CD14-positive monocyte (primary cell): Measurements from ENCODE around the gene VASH1. TPM values are rescaled to one million over a fixed set of nuclear protein-coding genes. Genes with fewer than 3 reads are reported as not detected.

Experiments
- DNase-seq, 3 donors: peaks; one replicate each; pipeline ENCODE4 v3.0.0-alpha.2; 2011 to 2022
- H2AFZ ChIP-seq: 2 replicates; pipeline ENCODE4 v1.6.0; 2012; ENCODE audit warnings: mild to moderate bottlenecking, low read depth, low read length, inconsistent platforms; ENCODE audit not compliant: insufficient read depth, poor library complexity, severe bottlenecking
- H3K27ac ChIP-seq, 2 donors: 1 replicate in 1 of 2; 2 replicates in 1 of 2; pipeline ENCODE4 v1.5.1; 2012 to 2013; ENCODE audit warnings: low read length in 2 of 2, control low read depth in 1 of 2, inconsistent platforms in 1 of 2, low read depth in 1 of 2, mild to moderate bottlenecking in 1 of 2
- H3K27me3 ChIP-seq, 2 donors: one replicate each; pipeline versions ENCODE4 v1.6.0 to v1.6.1; 2011 to 2013; ENCODE audit warnings: low read length in 2 of 2; ENCODE audit not compliant: control insufficient read depth in 2 of 2, insufficient read depth in 2 of 2
- H3K36me3 ChIP-seq, 2 donors: replicated peaks in 1 of 2; 1 replicate in 1 of 2; 2 replicates in 1 of 2; pipeline versions ENCODE4 v1.5.1 to v1.6.1; 2012 to 2013; ENCODE audit warnings: low read length in 2 of 2, control low read depth in 1 of 2, inconsistent platforms in 1 of 2, mild to moderate bottlenecking in 1 of 2; ENCODE audit not compliant: insufficient read depth in 2 of 2, control insufficient read depth in 1 of 2
- H3K4me1 ChIP-seq, 2 donors: 1 replicate in 1 of 2; 2 replicates in 1 of 2; pipeline versions ENCODE4 v1.5.1 to v1.6.1; 2012 to 2013; ENCODE audit warnings: low read length in 2 of 2, control low read depth in 1 of 2, inconsistent platforms in 1 of 2, mild to moderate bottlenecking in 1 of 2, moderate library complexity in 1 of 2; ENCODE audit not compliant: insufficient read depth in 2 of 2, control insufficient read depth in 1 of 2
- H3K4me2 ChIP-seq: replicated peaks from 2 replicates; pipeline ENCODE3; 2012; ENCODE audit warnings: low read length, moderate library complexity, mild to moderate bottlenecking; ENCODE audit not compliant: poor library complexity, severe bottlenecking; ENCODE audit errors: extremely low read depth
- H3K4me3 ChIP-seq, 3 experiments: fragments of 200-600 bp in 1 of 3; sonication (generic) in 1 of 3; replicated peaks in 1 of 3; 1 replicate in 2 of 3; 2 replicates in 1 of 3; pipeline ENCODE4 v1.5.1; 2011 to 2013; ENCODE audit warnings: low read length in 3 of 3, mild to moderate bottlenecking in 3 of 3, control low read depth in 2 of 3, low read depth in 2 of 3, inconsistent platforms in 1 of 3, moderate library complexity in 1 of 3
- H3K79me2 ChIP-seq: 2 replicates; pipeline ENCODE4 v1.6.0; 2012; ENCODE audit warnings: mild to moderate bottlenecking, control low read depth, inconsistent platforms, low read length, moderate library complexity; ENCODE audit not compliant: insufficient read depth
- H3K9ac ChIP-seq: 2 replicates; pipeline ENCODE4 v1.6.0; 2017; ENCODE audit warnings: low read length, mild to moderate bottlenecking; ENCODE audit not compliant: insufficient read depth, poor library complexity, severe bottlenecking
- H3K9me3 ChIP-seq, 2 donors: replicated peaks in 1 of 2; 1 replicate in 1 of 2; 2 replicates in 1 of 2; pipeline versions ENCODE4 v1.5.1 to v1.6.1; 2012 to 2013; ENCODE audit warnings: low read length in 2 of 2, control low read depth in 1 of 2; ENCODE audit not compliant: control insufficient read depth in 1 of 2, insufficient read depth in 1 of 2
- H4K20me1 ChIP-seq: 2 replicates; pipeline ENCODE4 v1.6.0; 2012; ENCODE audit warnings: mild to moderate bottlenecking, low read length, control low read depth, moderate library complexity; ENCODE audit not compliant: insufficient read depth
- H3K27ac Mint-ChIP-seq, 7 donors: one replicate each; pipeline ENCODE4 v1.8.0; 2020; ENCODE audit warnings: mild to moderate bottlenecking in 7 of 7, mixed read lengths in 7 of 7, moderate library complexity in 6 of 7, inconsistent platforms in 2 of 7
- H3K27me3 Mint-ChIP-seq, 3 donors: one replicate each; pipeline ENCODE4 v1.8.0; 2021 to 2022; ENCODE audit warnings: low read depth in 3 of 3, mild to moderate bottlenecking in 3 of 3, mixed read lengths in 3 of 3, moderate library complexity in 3 of 3, inconsistent platforms in 1 of 3
- H3K36me3 Mint-ChIP-seq, 2 donors: one replicate each; pipeline ENCODE4 v1.8.0; 2020; ENCODE audit warnings: mixed read lengths in 2 of 2, inconsistent platforms in 1 of 2, mild to moderate bottlenecking in 1 of 2
- H3K4me1 Mint-ChIP-seq: one replicate; pipeline ENCODE4 v1.8.0; 2020; ENCODE audit warnings: mild to moderate bottlenecking, mixed read lengths
- H3K4me3 Mint-ChIP-seq, 2 donors: one replicate each; pipeline ENCODE4 v1.8.0; 2020; ENCODE audit warnings: mild to moderate bottlenecking in 2 of 2, mixed read lengths in 2 of 2, moderate library complexity in 1 of 2
- H3K9me3 Mint-ChIP-seq, 7 donors: one replicate each; pipeline ENCODE4 v1.8.0; 2020 to 2022; ENCODE audit warnings: mixed read lengths in 7 of 7, mild to moderate bottlenecking in 6 of 7, moderate library complexity in 6 of 7, inconsistent platforms in 2 of 7
- WGBS: methylation state at CpG from one replicate; pipeline ENCODE4 v1.1.5; 2013; ENCODE audit warnings: missing lambda C conversion rate; ENCODE audit not compliant: insufficient coverage; 5-methylcytosine and 5-hydroxymethylcytosine counted together
- intact Hi-C, 2 donors: fragments of 100-400 bp; cut with micrococcal nuclease; formaldehyde crosslinking; loops; one replicate each; pipeline versions ENCODE4 v1.15.0 to v1.15.1; 2023
- polyA plus RNA-seq, 3 donors: library from polyadenylated mRNA; depleted of rRNA in 1 of 3; unstranded in 2 of 3; stranded (reverse) in 1 of 3; fragments of 300-500 nt in 2 of 3; fragments of >200 nt in 1 of 3; fragmentation: Illumina TruSeq in 2 of 3; gene quantifications; 1 replicate in 2 of 3; 2 replicates in 1 of 3; pipeline ENCODE4 v1.2.3, GENCODE V29; 2012 to 2021
- TF ChIP-seq, protein P1 (sequence below): fragments of 200-600 bp; IDR thresholded peaks from one replicate; pipeline ENCODE4 v1.8.0; 2022; ENCODE audit warnings: antibody characterized with exemption, mild to moderate bottlenecking

Gene VASH1
- polyA plus RNA-seq, 3 donors = 2.5 to 10.5 (median 3.3) TPM

DNA sequence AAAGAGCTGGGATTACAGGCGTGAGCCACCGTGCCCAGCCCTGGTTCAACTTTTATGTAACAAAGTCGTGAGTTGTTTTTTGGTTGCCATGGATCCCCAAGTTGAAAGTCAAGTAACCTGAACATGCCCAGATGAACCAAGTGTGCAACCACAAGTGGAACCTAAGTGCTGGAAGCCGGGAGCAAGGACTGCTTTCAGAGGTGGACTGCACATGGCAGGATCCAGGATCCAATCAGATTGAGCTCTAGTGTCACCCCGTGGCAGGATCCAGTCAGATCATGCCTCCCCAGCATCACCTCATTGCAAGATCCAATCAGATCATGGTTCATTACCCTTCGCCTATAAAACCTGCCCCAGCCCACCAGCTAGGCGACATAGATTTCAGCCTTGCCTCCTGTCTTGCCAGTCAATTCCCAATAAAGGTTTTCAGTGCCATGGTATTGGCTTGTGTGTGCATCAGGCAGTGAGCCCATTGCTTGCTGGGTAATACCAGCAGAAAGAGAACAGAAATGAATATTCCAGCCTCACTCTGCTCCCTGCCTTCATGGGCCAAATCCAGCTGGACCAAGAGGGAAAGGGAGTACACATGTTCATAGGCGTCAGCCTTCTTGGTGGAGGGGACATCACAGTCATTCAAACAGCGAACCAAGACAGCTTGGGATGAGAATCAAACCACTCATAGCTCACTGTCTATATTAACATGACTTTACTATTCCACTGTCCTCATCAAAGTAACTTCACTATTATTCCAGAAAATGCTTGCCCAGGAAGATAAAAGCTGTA, 43.6 kb upstream of the VASH1 start:
- peaks cover 0 to 4% (median 0%) of the 10 kb centered on the region in 7 donors for H3K9me3 Mint-ChIP-seq
- H3K27me3 Mint-ChIP-seq = no peaks in the 10 kb centered on the region
- WGBS = 94% methylated on average over 6 of the region's 9 CpGs

DNA sequence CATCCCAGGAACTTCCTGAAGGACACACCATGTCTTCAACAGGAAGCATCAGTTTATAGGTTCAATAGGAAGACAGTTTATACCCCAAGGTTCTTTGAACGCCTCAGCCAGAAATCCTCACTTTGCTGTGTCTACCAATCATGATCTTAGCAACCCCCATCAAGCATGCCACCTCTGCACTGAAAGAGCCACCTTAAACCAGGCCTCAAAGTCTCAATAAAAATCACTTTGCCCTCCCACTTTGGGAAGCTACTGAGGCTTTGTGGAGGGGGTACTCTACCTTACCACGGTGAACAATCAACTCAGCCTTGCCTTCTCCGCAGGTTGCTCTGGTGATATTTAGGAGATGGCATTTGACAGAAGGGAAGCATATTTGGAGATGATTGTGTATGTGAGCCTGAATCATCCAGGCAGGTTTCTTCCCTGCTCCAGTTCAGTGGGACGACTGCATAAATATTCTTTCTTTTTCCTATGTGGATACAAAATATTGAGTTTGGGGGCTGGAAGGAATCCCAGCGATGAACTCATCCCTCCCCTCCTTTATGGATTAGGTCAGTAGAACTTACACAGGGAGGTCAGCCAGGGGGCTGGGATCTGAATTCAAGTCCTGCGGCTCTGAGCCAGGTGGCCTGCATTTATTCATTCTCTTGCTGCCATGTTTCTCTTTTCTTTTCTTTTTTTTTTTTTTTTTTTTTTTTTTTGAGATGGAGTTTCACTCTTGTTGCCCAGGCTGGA, 42.8 kb upstream of the VASH1 start:
- DNase-seq = no peak
- TF ChIP-seq, protein P1, sequence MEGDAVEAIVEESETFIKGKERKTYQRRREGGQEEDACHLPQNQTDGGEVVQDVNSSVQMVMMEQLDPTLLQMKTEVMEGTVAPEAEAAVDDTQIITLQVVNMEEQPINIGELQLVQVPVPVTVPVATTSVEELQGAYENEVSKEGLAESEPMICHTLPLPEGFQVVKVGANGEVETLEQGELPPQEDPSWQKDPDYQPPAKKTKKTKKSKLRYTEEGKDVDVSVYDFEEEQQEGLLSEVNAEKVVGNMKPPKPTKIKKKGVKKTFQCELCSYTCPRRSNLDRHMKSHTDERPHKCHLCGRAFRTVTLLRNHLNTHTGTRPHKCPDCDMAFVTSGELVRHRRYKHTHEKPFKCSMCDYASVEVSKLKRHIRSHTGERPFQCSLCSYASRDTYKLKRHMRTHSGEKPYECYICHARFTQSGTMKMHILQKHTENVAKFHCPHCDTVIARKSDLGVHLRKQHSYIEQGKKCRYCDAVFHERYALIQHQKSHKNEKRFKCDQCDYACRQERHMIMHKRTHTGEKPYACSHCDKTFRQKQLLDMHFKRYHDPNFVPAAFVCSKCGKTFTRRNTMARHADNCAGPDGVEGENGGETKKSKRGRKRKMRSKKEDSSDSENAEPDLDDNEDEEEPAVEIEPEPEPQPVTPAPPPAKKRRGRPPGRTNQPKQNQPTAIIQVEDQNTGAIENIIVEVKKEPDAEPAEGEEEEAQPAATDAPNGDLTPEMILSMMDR = no peak
- H3K9me3 ChIP-seq = no peaks in the 10 kb centered on the region
- Mint-ChIP-seq H3K9me3 (peaks cover 0 to 4% (median 0%) of the 10 kb centered on the region in 7 donors), H3K4me3 (no peak overlapping the region), H3K27ac (peak overlapping the region in 1 of 7 donors; percentile 5), H3K36me3 (no peaks in the 10 kb centered on the region), H3K27me3 (no peaks in the 10 kb centered on the region), H3K4me1 (peaks cover 81% of the 10 kb centered on the region)
- no peaks in the 10 kb centered on the region for H3K79me2 ChIP-seq
- no peak overlapping the region for H2AFZ ChIP-seq
- H3K9ac ChIP-seq = no peak overlapping the region
- H3K4me1 ChIP-seq = peaks cover 36% of the 10 kb centered on the region in 2 donors
- intact Hi-C loops = no loop called here
- no CpG with 5 or more reads among the region's 6 CpGs for WGBS
- no peak overlapping the region for H3K4me3 ChIP-seq
- no peaks in the 10 kb centered on the region for H3K36me3 ChIP-seq
- H3K27me3 ChIP-seq = no peaks in the 10 kb centered on the region
- no peaks in the 10 kb centered on the region for H4K20me1 ChIP-seq
- H3K4me2 ChIP-seq = no peak overlapping the region
- no peak overlapping the region for H3K27ac ChIP-seq

More for the DNA sequence above, 43.6 kb upstream of the VASH1 start:
- Mint-ChIP-seq H3K4me1 (peaks cover 75% of the 10 kb centered on the region), H3K4me3 (no peak overlapping the region), H3K36me3 (no peaks in the 10 kb centered on the region), H3K27ac (no peak overlapping the region)
- Histone ChIP-seq H3K79me2 (no peaks in the 10 kb centered on the region), H3K27me3 (no peaks in the 10 kb centered on the region), H2AFZ (no peak overlapping the region), H3K4me1 (peaks cover 34 to 35% of the 10 kb centered on the region in 2 donors), H3K36me3 (no peaks in the 10 kb centered on the region), H3K9me3 (no peaks in the 10 kb centered on the region), H3K9ac (no peak overlapping the region), H3K4me2 (no peak overlapping the region), H3K27ac (no peak overlapping the region), H4K20me1 (no peaks in the 10 kb centered on the region), H3K4me3 (no peak overlapping the region)
- intact Hi-C loops = no loop called here
- TF ChIP-seq, protein P1 = no peak
- no peak for DNase-seq
